Activated CD8-positive, alpha-beta T cell treated with anti-CD3 and anti-CD28 coated beads for 36 hours (primary cell): ENCODE data around the gene GCNT2. TPM values are rescaled to one million over a fixed set of nuclear protein-coding genes. Genes with fewer than 3 reads are reported as not detected.

ENCODE experiments used
- ATAC-seq: fragments of 200-7000 bp; cut with Tn5 transposase; one replicate; pipeline ENCODE4 v1.10.0; 2021; ENCODE audit warnings: mild to moderate bottlenecking, moderate library complexity
- CTCF ChIA-PET: fragments of 350-600 bp; sonication (Branson Sonifier 250); formaldehyde crosslinking; loops from one replicate; lab custom pipeline; 2021; ENCODE audit warnings: antibody characterized with exemption; lab: Charles Lee
- POLR2A ChIA-PET: fragments of 350-600 bp; sonication (Branson Sonifier 250); formaldehyde crosslinking; loops from one replicate; lab custom pipeline; 2021; ENCODE audit warnings: antibody characterized with exemption; lab: Charles Lee
- DNase-seq: peaks from one replicate; pipeline ENCODE4 v3.0.0-alpha.2; 2020
- H3K27ac Mint-ChIP-seq: one replicate; pipeline ENCODE4 v1.8.0; 2021; ENCODE audit warnings: mild to moderate bottlenecking, mixed read lengths
- H3K27me3 Mint-ChIP-seq: one replicate; pipeline ENCODE4 v1.8.0; 2021; ENCODE audit warnings: mixed read lengths
- H3K36me3 Mint-ChIP-seq: one replicate; pipeline ENCODE4 v1.8.0; 2021; ENCODE audit warnings: low read depth, mixed read lengths
- H3K4me1 Mint-ChIP-seq: one replicate; pipeline ENCODE4 v1.8.0; 2021; ENCODE audit warnings: low read depth, mixed read lengths
- H3K4me3 Mint-ChIP-seq: one replicate; pipeline ENCODE4 v1.8.0; 2021; ENCODE audit warnings: mild to moderate bottlenecking, moderate library complexity, mixed read lengths
- H3K9me3 Mint-ChIP-seq: one replicate; pipeline ENCODE4 v1.8.0; 2021; ENCODE audit warnings: mixed read lengths
- intact Hi-C: fragments of 100-400 bp; cut with micrococcal nuclease; formaldehyde crosslinking; loops from one replicate; pipeline ENCODE4 v1.10.0; 2022
- total RNA-seq, 2 experiments: library from RNA; stranded (reverse); gene quantifications; one replicate each; pipeline ENCODE4 v1.2.3, GENCODE V29; 2021
- TF ChIP-seq, protein P1 (sequence below): fragments of 200-600 bp; IDR thresholded peaks from one replicate; pipeline ENCODE4 v1.8.0; 2022; ENCODE audit warnings: antibody characterized with exemption, mild to moderate bottlenecking

The GCNT2 gene
- total RNA-seq, 2 experiments from 2014 or later = 2.3 to 2.7 TPM

DNA sequence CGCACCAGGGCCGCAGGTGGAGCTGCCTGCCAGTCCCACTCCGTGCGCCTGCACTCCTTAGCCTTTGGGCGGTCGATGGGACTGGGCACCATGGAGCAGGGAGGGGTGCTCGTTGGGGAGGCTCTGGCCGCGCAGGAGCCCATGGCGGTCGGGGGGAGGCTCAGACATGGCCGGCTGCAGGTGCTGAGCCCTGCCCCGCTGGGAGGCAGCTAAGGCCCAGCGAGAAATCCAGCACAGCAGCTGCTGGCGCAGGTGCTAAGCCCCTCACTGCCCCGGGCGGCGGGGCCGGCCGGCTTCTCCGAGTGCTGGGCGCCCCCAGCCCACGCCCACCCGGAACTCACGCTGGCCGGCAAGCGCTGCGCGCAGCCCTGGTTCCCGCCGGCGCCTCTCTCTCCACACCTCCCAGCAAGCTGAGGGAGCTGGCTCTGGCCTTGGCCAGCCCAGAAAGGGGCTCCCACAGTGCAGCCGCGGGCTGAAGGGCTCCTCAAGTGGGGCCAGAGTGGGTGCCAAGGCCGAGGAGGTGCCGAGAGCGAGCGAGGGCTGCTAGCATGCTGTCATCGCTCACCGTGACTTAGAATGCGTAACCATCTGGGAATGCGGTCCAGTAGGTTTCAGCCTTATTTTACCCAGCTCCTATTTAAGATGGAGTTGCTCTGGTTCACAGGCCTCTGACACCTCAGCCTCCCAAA, 96.0 kb downstream of the GCNT2 start:
- no peak overlapping the region for H3K4me3 Mint-ChIP-seq
- ChIA-PET CTCF (interaction anchor here (2.3 kb wide), 1 partner anchor 8 kb away, joined by 7 read pairs; no protein-coding TSS in a partner anchor), POLR2A (interaction anchor here (0.6 kb wide), 1 partner anchor 1387 kb away, joined by 4 read pairs; no protein-coding TSS in a partner anchor)
- no peak for DNase-seq
- no peak overlapping the region for H3K27ac Mint-ChIP-seq
- peaks cover 4% of the 10 kb centered on the region for H3K36me3 Mint-ChIP-seq
- no peaks in the 10 kb centered on the region for H3K27me3 Mint-ChIP-seq
- ATAC-seq = no peak
- intact Hi-C loops = no loop called here
- no peaks in the 10 kb centered on the region for H3K9me3 Mint-ChIP-seq
- TF ChIP-seq, protein P1, sequence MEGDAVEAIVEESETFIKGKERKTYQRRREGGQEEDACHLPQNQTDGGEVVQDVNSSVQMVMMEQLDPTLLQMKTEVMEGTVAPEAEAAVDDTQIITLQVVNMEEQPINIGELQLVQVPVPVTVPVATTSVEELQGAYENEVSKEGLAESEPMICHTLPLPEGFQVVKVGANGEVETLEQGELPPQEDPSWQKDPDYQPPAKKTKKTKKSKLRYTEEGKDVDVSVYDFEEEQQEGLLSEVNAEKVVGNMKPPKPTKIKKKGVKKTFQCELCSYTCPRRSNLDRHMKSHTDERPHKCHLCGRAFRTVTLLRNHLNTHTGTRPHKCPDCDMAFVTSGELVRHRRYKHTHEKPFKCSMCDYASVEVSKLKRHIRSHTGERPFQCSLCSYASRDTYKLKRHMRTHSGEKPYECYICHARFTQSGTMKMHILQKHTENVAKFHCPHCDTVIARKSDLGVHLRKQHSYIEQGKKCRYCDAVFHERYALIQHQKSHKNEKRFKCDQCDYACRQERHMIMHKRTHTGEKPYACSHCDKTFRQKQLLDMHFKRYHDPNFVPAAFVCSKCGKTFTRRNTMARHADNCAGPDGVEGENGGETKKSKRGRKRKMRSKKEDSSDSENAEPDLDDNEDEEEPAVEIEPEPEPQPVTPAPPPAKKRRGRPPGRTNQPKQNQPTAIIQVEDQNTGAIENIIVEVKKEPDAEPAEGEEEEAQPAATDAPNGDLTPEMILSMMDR = no peak
- H3K4me1 Mint-ChIP-seq = no peaks in the 10 kb centered on the region

DNA sequence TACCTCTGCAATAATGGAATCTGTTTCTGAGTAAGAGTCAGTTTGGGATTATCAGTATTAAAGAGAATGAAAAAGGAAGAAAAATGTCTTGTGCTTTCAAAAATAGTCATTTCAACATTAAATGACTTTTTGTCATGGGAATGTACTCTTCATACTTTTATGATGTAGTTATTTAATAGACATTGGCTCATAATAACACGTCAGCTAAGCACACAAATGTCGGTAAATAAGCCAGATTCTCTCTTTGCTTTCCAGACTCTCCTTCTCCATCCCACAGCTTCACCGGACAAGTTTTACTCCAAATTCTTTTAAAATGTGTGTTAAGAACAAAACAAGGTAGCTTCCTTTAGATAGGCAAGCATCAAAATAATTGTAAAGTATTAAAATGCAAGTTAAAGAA, 97.3 kb downstream of the GCNT2 start:
- intact Hi-C loops = no loop called here
- Mint-ChIP-seq H3K27me3 (no peaks in the 10 kb centered on the region), H3K27ac (no peak overlapping the region), H3K36me3 (peaks cover 6% of the 10 kb centered on the region), H3K4me3 (no peak overlapping the region), H3K9me3 (peaks cover 3% of the 10 kb centered on the region), H3K4me1 (no peaks in the 10 kb centered on the region)
- CTCF ChIA-PET = interaction anchor here (2.3 kb wide), 1 partner anchor 9 kb away, joined by 7 read pairs; no protein-coding TSS in a partner anchor
- DNase-seq (no peak), ATAC-seq (no peak)
- TF ChIP-seq, protein P1 = no peak
- POLR2A ChIA-PET = no interaction called here

DNA sequence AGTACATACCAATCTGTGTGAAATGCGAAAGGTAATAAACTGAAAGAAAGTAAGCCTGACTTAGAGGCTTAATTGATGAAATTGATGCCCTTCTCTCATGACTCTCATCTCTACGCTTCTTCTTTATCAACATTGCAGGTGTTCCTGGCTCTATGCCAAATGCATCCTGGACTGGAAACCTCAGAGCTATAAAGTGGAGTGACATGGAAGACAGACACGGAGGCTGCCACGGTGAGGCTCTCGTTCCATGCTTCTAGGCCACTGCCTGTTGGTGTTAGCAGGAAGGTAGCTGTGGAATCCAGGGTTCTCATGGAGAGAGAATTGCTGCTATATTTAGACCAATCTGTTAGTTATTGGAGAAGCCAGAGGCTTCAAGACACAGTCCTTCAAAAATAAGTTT, 100.1 kb downstream of the GCNT2 start:
- TF ChIP-seq, protein P1 = no peak
- Mint-ChIP-seq H3K27ac (no peak overlapping the region), H3K36me3 (peaks cover 18% of the 10 kb centered on the region), H3K27me3 (no peaks in the 10 kb centered on the region), H3K4me1 (no peaks in the 10 kb centered on the region), H3K9me3 (peaks cover 4% of the 10 kb centered on the region), H3K4me3 (no peak overlapping the region)
- ATAC-seq (no peak), DNase-seq (no peak)
- CTCF ChIA-PET = no interaction called here
- POLR2A ChIA-PET = no interaction called here
- intact Hi-C loops = no loop called here

DNA sequence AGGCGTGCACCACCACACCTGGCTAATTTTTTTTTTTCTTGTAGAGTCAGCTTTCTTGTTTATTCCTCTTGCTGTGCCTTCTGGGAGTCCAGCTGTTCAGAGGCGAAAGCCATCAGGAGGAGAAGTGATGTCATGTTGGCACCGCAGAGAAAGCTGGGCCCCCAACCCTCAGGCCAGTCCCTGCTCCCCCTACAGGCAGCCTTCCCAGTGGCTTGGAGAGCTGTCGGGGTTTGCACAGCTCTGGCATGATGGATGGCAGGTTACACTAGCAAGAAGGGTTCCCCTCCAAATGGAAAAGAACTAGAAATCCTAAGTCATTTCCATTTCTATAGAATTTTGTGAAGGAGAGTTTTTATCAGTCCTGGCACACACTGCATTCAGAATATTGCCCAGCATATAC, 100.7 kb downstream of the GCNT2 start:
- TF ChIP-seq, protein P1 = no peak
- ChIA-PET POLR2A (no interaction called here), CTCF (no interaction called here)
- DNase-seq = no peak
- Mint-ChIP-seq H3K36me3 (peaks cover 18% of the 10 kb centered on the region), H3K4me1 (no peaks in the 10 kb centered on the region), H3K4me3 (no peak overlapping the region), H3K27ac (no peak overlapping the region), H3K9me3 (peaks cover 4% of the 10 kb centered on the region), H3K27me3 (no peaks in the 10 kb centered on the region)
- no peak for ATAC-seq
- intact Hi-C loops = no loop called here

- Mint-ChIP-seq H3K9me3 (peaks cover 4% of the 10 kb centered on the region), H3K27me3 (no peaks in the 10 kb centered on the region), H3K4me1 (no peaks in the 10 kb centered on the region), H3K36me3 (peaks cover 18% of the 10 kb centered on the region), H3K27ac (no peak overlapping the region), H3K4me3 (no peak overlapping the region)
- TF ChIP-seq, protein P1 = no peak
- DNase-seq = no peak
- intact Hi-C loops = no loop called here
- no peak for ATAC-seq
- CTCF ChIA-PET = no interaction called here
- POLR2A ChIA-PET = interaction anchor here (0.6 kb wide), 1 partner anchor 90 kb away, joined by 3 read pairs; no protein-coding TSS in a partner anchor
Observed at GRCh38 chr6:10624836-10625235, 103.7 kb downstream of the GCNT2 start.
